Measurements from ENCODE around the gene ADRA2B.
"Not testable (repeated sequence)": the region's sequence is repeated elsewhere in the genome, so short reads cannot be mapped to it uniquely, and the experiment has no call there.

The ADRA2B gene

GRCh38 chr2:96150007-96150640, 33.8 kb upstream of the ADRA2B start:
- no peak for DNase-seq (ENCODE audit: low spot score)

- DNase-seq (ENCODE audit: low spot score), result peak; percentile 91
Observed at GRCh38 chr2:96148410-96149217, 32.2 kb upstream of the ADRA2B start.

- no peak for DNase-seq (ENCODE audit: low spot score)
Observed at GRCh38 chr2:96147593-96148201, 31.3 kb upstream of the ADRA2B start.

- DNase-seq (ENCODE audit: low spot score), result no peak
Observed at GRCh38 chr2:96146881-96147592, 30.7 kb upstream of the ADRA2B start.

- DNase-seq (ENCODE audit: low spot score), result no peak
Observed at GRCh38 chr2:96146153-96146880, 29.9 kb upstream of the ADRA2B start.

DNA sequence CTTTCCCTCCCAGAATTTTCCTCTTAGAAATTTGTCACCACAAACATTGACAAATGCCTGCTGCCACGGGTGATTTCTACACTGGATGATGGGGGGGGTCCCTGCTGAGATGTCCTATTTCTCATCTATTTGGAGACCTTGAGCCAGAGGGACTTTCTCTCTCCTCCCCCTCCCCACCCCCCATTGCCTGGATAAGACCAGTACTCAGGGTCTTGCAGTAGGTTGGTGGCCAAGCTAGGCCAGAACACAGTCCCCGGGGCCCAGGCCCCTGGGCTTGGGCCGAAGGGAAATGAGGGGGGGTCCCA, 29.4 kb upstream of the ADRA2B start:
- no peak for DNase-seq (ENCODE audit: low spot score)

DNA sequence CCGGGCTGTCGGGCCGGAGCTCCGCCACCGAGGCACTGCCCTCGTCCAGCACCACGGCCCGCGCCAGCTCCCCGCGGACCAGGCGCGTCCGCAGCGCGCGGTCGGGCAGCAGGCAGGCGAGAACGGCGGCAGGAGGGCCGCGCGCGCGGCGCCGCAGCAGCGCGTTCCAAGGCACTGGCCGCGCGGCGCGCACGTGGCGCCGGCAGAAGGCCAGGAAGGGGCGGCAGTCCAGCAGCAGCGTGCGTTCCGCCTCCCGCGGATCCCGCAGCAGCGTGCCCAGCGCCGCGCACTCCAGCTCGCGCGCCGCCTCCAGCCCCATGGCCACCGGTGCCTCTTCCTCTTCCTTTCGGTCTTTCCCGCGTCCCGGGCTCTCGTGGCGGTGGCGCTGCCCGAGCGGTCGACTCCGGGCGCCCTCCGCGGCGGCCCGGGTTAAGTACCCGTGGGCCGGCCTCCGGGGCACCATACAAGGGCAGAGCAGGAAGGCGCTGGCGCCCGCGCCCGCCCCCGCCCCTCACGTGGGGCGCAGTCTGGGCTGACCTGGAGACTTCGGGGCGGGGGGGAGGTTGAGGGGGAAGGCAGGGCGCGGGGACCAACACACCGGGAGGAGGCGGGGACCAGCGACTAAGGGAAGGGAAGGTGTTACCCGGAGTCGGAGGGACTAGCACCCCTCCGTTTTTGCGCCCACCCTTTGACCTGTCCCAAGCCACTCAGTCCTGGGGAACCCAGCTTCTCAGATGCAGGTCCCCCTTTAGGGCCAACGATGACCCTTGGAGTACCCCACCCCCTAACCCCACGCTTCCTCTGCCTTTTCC, 28.9 kb upstream of the ADRA2B start, which contains the start of gene DUSP2:
TSS of gene DUSP2 (minus strand) at position 405 of the 812 bp plus-strand sequence. CDS start at position 319, 86 bp downstream.
- DNase-seq (ENCODE audit: low spot score), result peak; percentile 89

DNA sequence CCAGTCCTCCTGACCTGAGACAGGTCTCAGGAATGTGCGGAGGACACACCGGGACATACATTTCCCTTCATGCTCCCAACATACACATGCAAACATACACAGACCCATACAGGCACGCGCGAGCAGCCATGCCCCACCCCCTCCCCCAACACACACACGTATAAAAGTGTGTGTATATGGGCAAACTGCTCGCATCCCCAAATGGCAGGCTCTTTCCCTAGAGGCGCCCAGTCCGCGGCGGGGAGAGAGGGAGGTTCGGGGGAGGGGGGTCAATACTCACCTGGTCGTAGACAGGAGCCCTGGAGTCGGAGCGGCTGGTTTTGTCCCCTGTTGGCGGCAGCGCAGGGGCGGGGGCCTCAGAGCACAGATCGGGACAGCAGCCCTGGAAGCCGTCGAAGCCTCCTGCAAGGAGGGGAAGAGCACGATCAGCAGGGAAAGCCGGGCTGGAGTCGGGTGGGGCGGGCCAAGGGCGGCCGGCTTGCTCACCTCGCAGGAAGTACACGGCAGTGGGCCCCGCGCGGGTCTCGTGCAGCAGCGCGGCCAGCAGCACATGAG, 28.2 kb upstream of the ADRA2B start:
- DNase-seq (ENCODE audit: low spot score), result no peak

GRCh38 chr2:96143848-96144480, 27.6 kb upstream of the ADRA2B start:
- DNase-seq (ENCODE audit: low spot score), result peak; percentile 58

- no peak for DNase-seq (ENCODE audit: low spot score)
Observed at GRCh38 chr2:96143231-96143847, 27.0 kb upstream of the ADRA2B start.

GRCh38 chr2:96142217-96143113, 26.1 kb upstream of the ADRA2B start:
- DNase-seq (ENCODE audit: low spot score), result no peak

GRCh38 chr2:96141624-96141967, 25.2 kb upstream of the ADRA2B start:
- not testable (repeated sequence) for DNase-seq (ENCODE audit: low spot score)

DNA sequence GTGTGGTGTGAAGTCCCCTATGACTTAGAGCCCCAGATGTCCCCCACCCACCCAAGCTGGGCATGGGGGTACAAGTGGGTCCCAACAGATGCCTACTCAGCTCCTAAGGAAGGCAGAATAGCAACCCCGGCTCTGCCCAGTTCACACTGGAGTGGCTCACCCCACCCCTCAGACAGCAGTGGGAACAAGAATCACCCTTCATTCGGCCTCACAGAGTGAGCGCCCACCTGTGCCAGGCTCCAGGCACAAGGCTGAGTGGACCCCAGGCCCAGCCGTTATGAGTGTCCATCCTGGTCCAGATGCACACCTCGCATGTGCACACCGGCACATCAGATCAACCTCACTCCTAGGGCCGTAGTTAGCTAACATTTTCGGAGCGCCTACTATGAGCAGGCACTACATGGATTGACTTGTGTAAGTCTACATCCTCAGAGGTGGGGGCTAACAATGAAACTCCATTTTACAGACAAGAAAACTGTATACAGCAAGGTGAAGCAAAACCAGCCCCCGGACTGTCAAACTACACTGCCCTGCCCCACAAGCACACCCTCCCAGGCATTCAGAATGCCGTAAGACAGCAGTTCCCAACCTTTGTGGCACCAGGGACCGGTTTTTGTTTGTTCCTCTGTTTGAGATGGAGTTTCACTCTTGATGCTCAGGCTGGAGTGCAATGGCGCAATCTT, 24.7 kb upstream of the ADRA2B start:
- DNase-seq (ENCODE audit: low spot score), result no peak

DNA sequence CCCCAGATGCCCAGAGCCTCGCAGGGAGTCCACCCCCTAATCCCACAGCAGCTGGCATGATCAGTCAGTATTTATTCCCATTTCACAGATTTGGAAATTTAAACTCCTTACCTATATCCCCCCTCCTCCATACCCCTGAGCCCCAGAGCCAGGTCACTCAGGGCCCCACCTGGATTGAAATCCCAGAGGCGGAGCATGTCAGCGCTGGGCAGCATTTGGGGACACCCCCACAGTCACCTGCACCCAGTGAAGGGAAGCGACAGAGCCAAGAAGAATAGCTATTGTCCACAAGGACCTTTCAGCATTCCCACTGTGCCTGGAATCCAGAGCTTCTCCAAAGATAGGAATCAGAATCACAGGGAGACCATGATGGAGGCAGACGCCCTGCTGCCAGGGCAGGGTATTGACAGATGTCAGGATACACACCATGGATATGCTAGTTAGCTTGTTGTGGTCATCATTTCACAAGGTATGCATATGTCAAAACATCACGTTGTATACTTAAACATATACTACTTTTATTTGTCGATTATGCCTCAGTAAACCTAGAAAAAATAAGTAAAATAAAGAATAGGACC, 22.9 kb upstream of the ADRA2B start:
- no peak for DNase-seq (ENCODE audit: low spot score)

DNA sequence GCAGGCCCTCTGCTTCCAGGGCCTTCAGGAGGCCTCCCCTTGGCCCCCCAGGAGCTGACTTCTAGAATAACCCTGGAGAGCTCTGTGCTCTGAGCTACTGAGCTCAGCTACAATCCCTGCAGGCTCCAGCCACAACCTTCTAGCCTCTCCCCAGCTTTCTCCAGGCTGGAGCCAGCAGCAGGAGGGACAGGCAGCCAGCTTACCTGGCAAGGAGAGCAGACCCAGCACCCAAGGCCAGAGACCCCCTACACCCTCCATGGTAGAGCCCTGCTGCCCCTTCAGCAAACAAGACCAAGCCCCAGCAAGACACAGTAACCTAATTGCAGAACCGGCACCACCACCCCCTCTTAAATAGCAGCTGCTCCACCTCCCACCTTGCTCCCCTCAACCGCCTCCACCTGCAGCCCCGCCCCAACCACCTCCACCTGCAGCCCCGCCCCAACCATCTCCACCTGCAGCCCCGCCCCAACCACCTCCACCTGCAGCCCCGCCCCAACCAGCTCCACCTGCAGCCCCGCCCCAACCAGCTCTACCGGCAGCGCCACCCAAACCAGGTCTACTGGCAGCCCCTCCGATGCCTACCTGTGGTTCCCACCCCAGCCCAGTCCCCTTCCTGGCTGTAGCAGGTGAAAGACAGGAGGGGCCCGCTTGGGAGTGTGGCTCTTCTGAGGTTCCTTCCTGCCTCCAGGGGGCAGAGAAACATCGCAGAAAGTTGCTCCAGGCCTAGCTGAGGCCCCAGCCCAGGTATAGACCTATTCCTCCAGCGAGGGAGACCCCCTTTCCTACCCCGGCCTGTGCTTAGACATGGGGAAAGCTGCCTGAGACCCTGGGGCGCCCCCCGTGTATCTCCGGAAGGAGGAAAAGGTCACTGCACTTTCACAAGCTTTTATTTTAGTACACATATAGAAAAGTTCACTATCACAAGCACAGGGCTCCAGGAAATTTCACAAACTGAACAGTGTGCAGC, 22.1 kb upstream of the ADRA2B start, which contains the start of gene ASTL:
TSS of gene ASTL (minus strand) at position 324 of the 967 bp plus-strand sequence. CDS start at position 258, 66 bp downstream.
- DNase-seq (ENCODE audit: low spot score), result no peak
